Activated CD4-positive, alpha-beta T cell treated with anti-CD3 and anti-CD28 coated beads for 48 hours (primary cell): ENCODE measurements around the gene ZNF593OS.

Experiments used
- DNase-seq: peaks from one replicate; pipeline ENCODE4 v3.0.0-alpha.2; 2020

The ZNF593OS gene

GRCh38 chr1:26182383-26182696 is 10.7 kb upstream of the ZNF593OS start:
- DNase-seq: no peak

DNA sequence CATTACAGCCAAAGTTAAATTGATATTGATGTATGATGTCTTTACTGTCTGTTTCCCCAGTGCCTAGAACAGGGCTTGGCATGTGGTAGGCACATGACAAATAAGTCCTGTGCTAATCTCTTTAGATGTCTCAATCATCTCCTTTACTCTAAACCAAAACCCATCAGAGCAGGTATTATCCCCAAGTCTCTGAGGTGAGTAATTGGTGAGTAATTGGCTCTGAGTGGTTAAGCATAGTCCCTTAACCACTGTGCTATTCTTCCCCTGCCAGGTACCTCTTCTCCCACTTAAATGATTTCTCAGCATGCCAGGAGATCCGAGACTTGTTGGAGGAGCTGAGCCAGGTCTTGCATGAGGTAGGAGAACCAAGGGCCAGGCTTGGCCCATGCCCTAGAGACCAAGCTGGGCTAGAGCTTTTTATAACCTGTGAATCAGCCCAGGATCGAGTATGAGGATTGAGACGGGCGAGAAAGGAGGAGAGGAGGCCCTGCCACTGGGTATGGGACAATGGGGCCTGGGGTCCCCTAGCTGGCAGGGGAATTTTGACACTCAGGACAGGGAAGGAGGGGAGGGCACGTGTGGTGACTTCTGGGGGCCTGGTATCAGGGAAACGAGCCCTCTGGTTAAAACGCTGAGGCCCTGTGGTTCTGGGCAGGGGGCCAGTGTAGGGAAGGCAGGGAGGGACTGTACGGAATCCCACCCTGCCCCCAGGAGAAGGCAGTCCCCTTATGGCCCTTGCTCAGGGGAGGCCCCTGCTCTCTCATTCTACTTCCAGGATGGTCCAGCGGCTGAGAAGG is 10.2 kb upstream of the ZNF593OS start:
- DNase-seq: no peak

GRCh38 chr1:26180010-26180506 is 8.4 kb upstream of the ZNF593OS start:
- no peak for DNase-seq

DNA sequence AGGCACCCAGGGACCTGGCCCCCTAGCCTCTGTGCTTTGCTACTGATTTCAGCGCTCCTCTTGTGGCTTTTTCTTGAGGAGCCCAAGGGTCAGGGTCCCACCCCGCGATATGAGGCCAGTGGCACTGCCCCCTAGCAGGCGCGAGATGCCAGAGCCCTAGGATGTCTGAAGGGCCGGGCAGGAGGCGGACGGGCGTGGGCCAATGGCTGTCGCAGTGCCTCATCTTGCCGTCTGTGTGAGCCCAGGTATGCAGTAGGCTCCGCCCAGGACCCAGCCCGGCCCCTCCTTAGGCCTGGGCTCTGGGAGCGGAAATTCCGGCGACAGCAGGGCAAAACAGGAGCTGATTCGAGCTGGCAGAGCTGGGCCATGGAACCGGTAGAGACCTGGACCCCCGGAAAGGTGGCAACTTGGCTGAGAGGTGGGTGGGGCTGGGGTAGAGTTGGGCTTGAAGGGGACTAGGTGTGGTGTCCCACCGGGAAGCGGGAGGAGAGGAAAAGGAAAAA is 5.6 kb upstream of the ZNF593OS start, which contains the start of gene CNKSR1:
Gene CNKSR1, plus strand, starts transcription at position 310 of the 503 bp plus-strand sequence. Its CDS starts 57 bp downstream, at position 367.
- peak; percentile 41 for DNase-seq

DNA sequence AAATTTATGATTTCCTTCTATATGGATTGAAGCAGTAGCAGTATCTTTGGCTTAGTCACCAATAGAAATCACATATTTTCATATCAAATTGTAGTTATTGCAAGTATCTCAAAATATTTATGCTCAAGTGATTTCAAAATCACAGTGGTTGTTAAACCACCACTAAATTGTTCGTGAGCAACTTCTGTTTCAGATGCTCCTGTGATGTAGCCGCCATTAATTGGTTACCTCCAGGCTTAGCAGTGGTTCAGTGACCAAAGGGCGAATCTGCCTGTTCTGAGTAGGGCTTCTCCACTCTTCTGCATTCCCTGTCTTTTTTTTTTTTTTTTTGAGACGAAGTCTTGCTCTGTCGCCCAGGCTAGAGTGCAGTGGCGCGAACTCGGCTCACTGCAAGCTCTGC is 3.7 kb upstream of the ZNF593OS start:
- DNase-seq: no peak

- DNase-seq: no peak
These were observed 1.2 kb downstream of the ZNF593OS start for GRCh38 chr1:26170472-26170821.

DNA sequence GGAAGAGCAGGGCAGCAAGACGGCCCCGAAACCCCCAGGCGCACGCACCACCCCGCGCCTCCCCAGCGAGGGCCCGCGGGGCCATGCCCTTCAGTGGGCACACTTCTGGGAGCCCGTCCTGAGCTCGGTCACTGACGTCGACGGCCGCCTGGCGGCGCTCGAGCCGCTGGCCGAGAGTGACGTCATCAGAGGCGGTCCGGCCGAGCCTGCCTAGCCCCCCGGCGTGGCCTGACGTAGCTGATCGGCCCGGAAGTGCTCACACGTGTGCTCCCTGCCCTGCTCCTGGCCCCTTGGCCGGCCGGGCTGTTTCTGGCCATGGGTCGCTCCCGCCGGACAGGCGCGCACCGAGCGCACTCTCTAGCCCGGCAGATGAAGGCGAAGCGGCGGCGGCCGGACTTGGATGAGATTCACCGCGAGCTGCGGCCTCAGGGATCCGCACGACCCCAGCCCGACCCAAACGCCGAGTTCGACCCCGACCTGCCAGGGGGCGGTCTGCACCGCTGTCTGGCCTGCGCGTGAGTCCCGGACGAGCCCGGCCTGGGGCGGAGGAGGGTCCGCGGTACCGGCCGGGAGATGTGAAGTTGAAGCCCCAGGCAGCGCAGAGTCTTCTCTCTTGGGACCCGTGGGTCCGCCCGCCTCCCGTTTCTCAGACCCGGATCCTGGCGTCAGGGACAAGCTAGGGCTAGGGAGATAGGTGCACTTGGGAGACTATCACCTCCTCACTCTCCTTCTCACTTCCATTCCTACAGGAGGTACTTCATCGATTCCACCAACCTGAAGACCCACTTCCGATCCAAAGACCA is 1.8 kb downstream of the ZNF593OS start, which contains the start of gene ZNF593:
Gene ZNF593, plus strand, starts transcription at position 240 of the 803 bp plus-strand sequence. Its CDS starts 76 bp downstream, at position 316.
- DNase-seq: peak; percentile 93

- no peak for DNase-seq
These were observed 2.5 kb downstream of the ZNF593OS start for GRCh38 chr1:26169198-26169554.

- no peak for DNase-seq
These were observed 3.0 kb downstream of the ZNF593OS start, which contains the start of gene C1orf232 for GRCh38 chr1:26168410-26169197. Gene C1orf232 (minus strand): TSS chr1:26168963. CDS start chr1:26168499, 464 bp downstream.

GRCh38 chr1:26166719-26167281 is 4.8 kb downstream of the ZNF593OS start:
- DNase-seq: no peak

- DNase-seq: no peak
These were observed 6.5 kb downstream of the ZNF593OS start for GRCh38 chr1:26164861-26165842.

- DNase-seq: peak; percentile 55
These were observed 7.4 kb downstream of the ZNF593OS start for GRCh38 chr1:26164036-26164860.

- no peak for DNase-seq
These were observed 8.0 kb downstream of the ZNF593OS start for GRCh38 chr1:26163684-26164035.

GRCh38 chr1:26162220-26162709 is 9.4 kb downstream of the ZNF593OS start:
- DNase-seq: no peak

- peak; percentile 62 for DNase-seq
These were observed 10.0 kb downstream of the ZNF593OS start for GRCh38 chr1:26161415-26162219.

DNA sequence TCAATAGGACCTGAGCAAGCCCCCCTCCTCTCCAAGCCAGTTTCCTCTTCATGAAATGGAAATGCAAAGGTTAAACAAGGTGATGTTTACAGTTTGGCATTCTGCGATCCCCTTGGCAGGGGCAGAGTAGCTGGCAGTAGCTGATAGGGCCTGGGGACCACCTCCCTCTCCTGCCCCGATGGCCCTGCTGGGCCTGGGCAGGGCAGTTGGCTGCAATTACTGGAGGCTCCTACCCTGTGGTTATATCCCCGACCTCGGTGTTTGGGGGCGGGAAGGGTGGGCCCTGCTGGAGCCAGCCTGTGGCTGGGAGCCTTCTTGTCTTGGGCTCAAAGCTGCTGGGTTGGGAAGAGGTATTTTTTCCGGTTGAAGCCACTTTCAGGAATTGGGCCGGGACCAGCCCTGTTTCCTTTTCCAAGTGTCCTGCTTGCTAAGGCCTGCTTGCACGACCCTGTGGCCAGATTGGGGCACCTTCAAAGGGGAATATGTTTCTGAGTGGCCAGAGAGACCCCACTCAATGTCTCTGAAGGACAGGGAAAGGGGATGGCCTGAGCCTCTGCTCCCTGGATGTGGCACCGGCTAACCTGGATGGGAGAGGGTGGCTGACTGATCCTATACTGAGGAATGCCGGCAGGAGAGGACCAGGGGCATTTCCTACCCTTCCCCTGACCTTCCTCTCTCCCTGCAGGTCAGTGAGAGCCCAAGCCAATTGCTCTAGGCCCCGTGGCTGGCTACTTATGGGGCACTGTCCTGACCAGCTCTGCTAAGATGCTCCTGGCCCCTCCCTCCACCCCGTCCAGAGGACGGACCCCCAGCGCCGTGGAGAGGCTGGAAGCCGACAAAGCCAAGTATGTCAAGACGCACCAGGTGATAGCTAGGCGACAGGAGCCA is 10.9 kb downstream of the ZNF593OS start:
- no peak for DNase-seq

GRCh38 chr1:26159743-26160039 is 11.9 kb downstream of the ZNF593OS start:
- DNase-seq: no peak
